Naive thymus-derived CD8-positive, alpha-beta T cell (primary cell): Measurements from ENCODE around the gene CDKAL1. TPM values are rescaled to one million over a fixed set of nuclear protein-coding genes. Genes with fewer than 3 reads are reported as not detected.
"Not testable (repeated sequence)": the region's sequence is repeated elsewhere in the genome, so short reads cannot be mapped to it uniquely, and the experiment has no call there.

Experiments used
- ATAC-seq, 2 donors: fragments of 150-1000 bp; cut with Tn5 transposase in 1 of 2; sonication (Bioruptor Pico), chemical (Tn5 transposase) in 1 of 2; 1 replicate in 1 of 2; 2 replicates in 1 of 2; pipeline ENCODE4 v1.10.0; 2021; ENCODE audit warnings: mild to moderate bottlenecking in 2 of 2, moderate library complexity in 2 of 2
- POLR2A ChIA-PET: fragments of 350-600 bp; sonication (Branson Sonifier 250); formaldehyde crosslinking; loops from one replicate; lab custom pipeline; 2021; ENCODE audit warnings: antibody characterized with exemption; lab: Charles Lee
- DNase-seq, 10 donors: peaks; one replicate each; pipeline versions ENCODE4 v3.0.0 to v3.0.0-alpha.2; 2020 to 2022
- H3K27ac Mint-ChIP-seq, 10 donors: one replicate each; pipeline ENCODE4 v1.8.0; 2020 to 2022; ENCODE audit warnings: mild to moderate bottlenecking in 10 of 10, mixed read lengths in 10 of 10, moderate library complexity in 4 of 10, inconsistent platforms in 1 of 10
- H3K27me3 Mint-ChIP-seq, 5 donors: one replicate each; pipeline ENCODE4 v1.8.0; 2021 to 2022; ENCODE audit warnings: mixed read lengths in 5 of 5
- H3K36me3 Mint-ChIP-seq, 3 donors: one replicate each; pipeline ENCODE4 v1.8.0; 2020 to 2022; ENCODE audit warnings: mixed read lengths in 3 of 3, mild to moderate bottlenecking in 2 of 3, inconsistent platforms in 1 of 3
- H3K4me1 Mint-ChIP-seq, 4 donors: one replicate each; pipeline ENCODE4 v1.8.0; 2021 to 2022; ENCODE audit warnings: mixed read lengths in 4 of 4
- H3K4me3 Mint-ChIP-seq, 10 donors: one replicate each; pipeline ENCODE4 v1.8.0; 2020 to 2022; ENCODE audit warnings: mild to moderate bottlenecking in 10 of 10, mixed read lengths in 10 of 10, moderate library complexity in 6 of 10, inconsistent platforms in 1 of 10
- H3K9me3 Mint-ChIP-seq, 9 donors: one replicate each; pipeline ENCODE4 v1.8.0; 2020 to 2022; ENCODE audit warnings: mixed read lengths in 9 of 9, mild to moderate bottlenecking in 3 of 9, inconsistent platforms in 1 of 9, moderate library complexity in 1 of 9
- polyA plus RNA-seq, 3 donors: library from polyadenylated mRNA; unstranded; fragments of 300-500 nt; fragmentation: Illumina TruSeq; gene quantifications; one replicate each; pipeline ENCODE4 v1.2.3, GENCODE V29; 2021
- total RNA-seq, 8 experiments: library from RNA in 2 of 8; stranded (reverse) in 2 of 8; gene quantifications; one replicate each; pipeline ENCODE4 v1.2.3 and lab custom pipeline; 2021 to 2026

Gene CDKAL1
- total and polyA plus RNA-seq, 5 experiments from 2014 or later = 21.5 to 36.7 (median 29.1) TPM

- Mint-ChIP-seq H3K4me1 (peaks cover 11 to 47% (median 24%) of the 10 kb centered on the region in 4 donors), H3K27ac (peak overlapping the region in 1 of 10 donors; percentile 21), H3K4me3 (peak overlapping the region in 1 of 10 donors; percentile 42), H3K36me3 (peaks cover 4 to 26% (median 18%) of the 10 kb centered on the region in 3 donors)
- POLR2A ChIA-PET, H3K27me3 Mint-ChIP-seq, ATAC-seq, DNase-seq, H3K9me3 Mint-ChIP-seq: not testable (repeated sequence)
Observed at GRCh38 chr6:20831251-20831650, 297.0 kb downstream of the CDKAL1 start.

DNA sequence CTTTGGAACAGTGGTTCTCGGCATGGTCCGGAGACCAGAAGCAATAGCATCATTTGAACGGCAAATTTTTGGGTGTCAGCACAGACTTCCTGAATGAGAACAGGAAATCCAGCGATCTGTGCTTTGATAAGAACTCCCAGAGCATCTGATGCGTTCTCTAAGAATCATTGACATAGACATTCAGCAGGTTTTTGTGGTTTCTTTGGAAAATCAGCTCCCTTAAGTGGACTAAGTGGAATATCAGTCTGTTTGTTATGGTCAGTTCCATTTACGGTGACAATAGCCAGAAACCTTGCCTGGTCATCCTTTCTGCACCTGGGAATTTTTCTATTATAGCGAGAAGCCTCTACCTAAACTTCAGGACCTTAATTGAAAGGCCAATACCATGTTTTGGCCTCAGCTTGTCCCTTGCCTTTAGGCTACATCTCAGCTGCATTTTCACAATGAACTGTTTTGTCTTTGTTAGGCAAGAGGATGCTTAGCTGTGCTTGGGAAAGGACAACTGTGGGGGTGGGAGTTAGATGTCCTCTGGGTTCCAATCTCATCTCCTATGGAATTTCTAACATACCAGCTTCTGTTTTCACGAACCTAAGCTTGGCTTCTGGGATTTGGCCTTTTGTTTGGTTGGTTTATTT, 299.7 kb downstream of the CDKAL1 start:
- Mint-ChIP-seq H3K4me3 (peak overlapping the region in 1 of 10 donors; percentile 4), H3K4me1 (peaks cover 16 to 53% (median 37%) of the 10 kb centered on the region in 4 donors), H3K27ac (peak overlapping the region in 4 of 10 donors; percentile 43 to 55 (median 48)), H3K27me3 (no peaks in the 10 kb centered on the region), H3K36me3 (peaks cover 4 to 24% (median 20%) of the 10 kb centered on the region in 3 donors), H3K9me3 (no peaks in the 10 kb centered on the region)
- POLR2A ChIA-PET = no interaction called here
- DNase-seq = no peak
- ATAC-seq = no peak

- POLR2A ChIA-PET = no interaction called here
- peak overlapping the region in 5 of 10 donors; percentile 41 to 63 (median 52) for H3K27ac Mint-ChIP-seq
- peaks cover 21 to 58% (median 44%) of the 10 kb centered on the region in 4 donors for H3K4me1 Mint-ChIP-seq
- DNase-seq (no peak), ATAC-seq (no peak)
- no peaks in the 10 kb centered on the region for H3K27me3 Mint-ChIP-seq
- H3K9me3 Mint-ChIP-seq = peaks cover 0 to 3% (median 0%) of the 10 kb centered on the region in 9 donors
- peaks cover 4 to 29% (median 19%) of the 10 kb centered on the region in 3 donors for H3K36me3 Mint-ChIP-seq
- no peak overlapping the region for H3K4me3 Mint-ChIP-seq
Observed at GRCh38 chr6:20835315-20836010, 301.2 kb downstream of the CDKAL1 start.

GRCh38 chr6:20837189-20837588, 302.9 kb downstream of the CDKAL1 start:
- ATAC-seq = peak; percentile 87 to 95
- peaks cover 4 to 19% (median 6%) of the 10 kb centered on the region in 3 donors for H3K36me3 Mint-ChIP-seq
- peak in 4 of 10 donors; percentile 45 to 69 (median 56) for DNase-seq
- no peaks in the 10 kb centered on the region for H3K27me3 Mint-ChIP-seq
- H3K9me3 Mint-ChIP-seq = peaks cover 0 to 3% (median 0%) of the 10 kb centered on the region in 9 donors
- peak overlapping the region in 9 of 10 donors; percentile 36 to 87 (median 75) for H3K27ac Mint-ChIP-seq
- POLR2A ChIA-PET = interaction anchor here (0.9 kb wide), 1 partner anchor 10 kb away, joined by 3 read pairs; no protein-coding TSS in a partner anchor
- H3K4me3 Mint-ChIP-seq = peak overlapping the region in 6 of 10 donors; percentile 30 to 61 (median 46)
- peaks cover 22 to 53% (median 41%) of the 10 kb centered on the region in 4 donors for H3K4me1 Mint-ChIP-seq

DNA sequence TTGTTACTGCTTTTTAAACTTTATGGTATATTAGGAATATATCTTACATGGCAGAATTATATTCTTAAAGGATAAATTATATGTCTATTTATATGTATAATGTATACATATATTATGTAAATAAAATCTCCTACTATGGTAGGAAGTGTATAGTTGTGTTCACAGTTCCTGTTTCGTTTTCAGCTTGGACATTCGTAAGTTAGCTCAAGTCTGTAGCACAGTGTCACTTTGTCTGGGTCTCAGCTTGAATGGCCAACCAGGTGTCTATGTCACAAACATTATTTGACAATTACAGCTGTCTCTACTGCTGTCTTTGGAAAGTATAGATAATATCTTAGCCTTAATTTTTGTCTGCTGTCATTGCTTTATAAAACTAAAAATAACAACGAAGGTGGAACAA, 303.9 kb downstream of the CDKAL1 start:
- DNase-seq (no peak), ATAC-seq (no peak)
- no peak overlapping the region for H3K4me3 Mint-ChIP-seq
- peak overlapping the region in 1 of 10 donors; percentile 15 for H3K27ac Mint-ChIP-seq
- H3K4me1 Mint-ChIP-seq = peaks cover 18 to 48% (median 36%) of the 10 kb centered on the region in 4 donors
- POLR2A ChIA-PET = interaction anchor here (0.9 kb wide), 1 partner anchor 11 kb away, joined by 3 read pairs; no protein-coding TSS in a partner anchor
- H3K27me3 Mint-ChIP-seq = no peaks in the 10 kb centered on the region
- H3K36me3 Mint-ChIP-seq = peaks cover 4 to 19% (median 6%) of the 10 kb centered on the region in 3 donors
- H3K9me3 Mint-ChIP-seq = peaks cover 0 to 3% (median 0%) of the 10 kb centered on the region in 9 donors

DNA sequence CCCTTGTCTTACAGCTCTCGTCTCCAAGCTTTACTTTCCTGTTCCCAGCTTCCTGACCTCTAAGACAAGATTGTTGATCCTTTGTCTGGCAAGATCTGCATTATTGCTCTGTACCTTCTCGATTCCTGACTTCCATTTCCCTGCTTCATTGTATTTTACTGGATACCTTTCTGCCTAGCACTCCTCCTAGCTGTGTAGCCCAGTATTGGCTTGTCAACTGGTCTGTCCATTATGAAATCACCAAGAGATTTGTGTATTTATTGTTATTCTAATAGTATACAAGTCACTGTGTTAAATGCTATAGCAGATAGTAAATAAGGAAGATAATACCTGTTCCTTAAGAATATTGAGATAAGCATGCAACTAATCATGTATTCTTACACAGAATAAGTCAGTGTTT, 305.4 kb downstream of the CDKAL1 start:
- no peaks in the 10 kb centered on the region for H3K27me3 Mint-ChIP-seq
- H3K4me1 Mint-ChIP-seq = peaks cover 19 to 42% (median 27%) of the 10 kb centered on the region in 4 donors
- peak overlapping the region in 2 of 10 donors; percentile 8 to 9 for H3K27ac Mint-ChIP-seq
- peaks cover 4 to 27% (median 6%) of the 10 kb centered on the region in 3 donors for H3K36me3 Mint-ChIP-seq
- POLR2A ChIA-PET = no interaction called here
- no peak overlapping the region for H3K4me3 Mint-ChIP-seq
- DNase-seq (no peak), ATAC-seq (no peak)
- peaks cover 0 to 3% (median 0%) of the 10 kb centered on the region in 9 donors for H3K9me3 Mint-ChIP-seq

DNA sequence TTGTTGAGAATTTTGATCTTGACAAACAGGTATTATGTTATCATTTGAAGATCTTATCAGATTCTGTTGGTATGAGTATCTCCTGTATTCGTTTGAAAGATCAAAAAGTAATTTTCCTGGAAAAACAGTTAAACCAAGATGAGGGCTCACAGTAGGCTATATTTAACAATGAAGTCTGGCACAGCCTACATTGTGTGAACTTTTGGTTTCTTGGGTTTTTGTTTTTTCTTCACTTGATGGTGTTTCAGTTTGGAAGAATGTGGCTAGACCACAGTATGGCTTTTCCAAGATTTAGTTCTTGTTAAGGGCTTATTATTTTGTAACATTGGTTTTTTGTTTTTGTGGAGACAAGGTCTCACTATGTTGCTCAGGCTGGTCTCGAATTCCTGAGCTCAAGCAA, 306.4 kb downstream of the CDKAL1 start:
- peaks cover 4 to 25% (median 6%) of the 10 kb centered on the region in 3 donors for H3K36me3 Mint-ChIP-seq
- no peaks in the 10 kb centered on the region for H3K27me3 Mint-ChIP-seq
- H3K4me3 Mint-ChIP-seq = no peak overlapping the region
- ATAC-seq (no peak), DNase-seq (no peak)
- POLR2A ChIA-PET = no interaction called here
- H3K4me1 Mint-ChIP-seq = peaks cover 19 to 35% (median 25%) of the 10 kb centered on the region in 4 donors
- peak overlapping the region in 1 of 10 donors; percentile 15 for H3K27ac Mint-ChIP-seq
- H3K9me3 Mint-ChIP-seq = peaks cover 0 to 3% (median 0%) of the 10 kb centered on the region in 9 donors

GRCh38 chr6:20841806-20842205, 307.5 kb downstream of the CDKAL1 start:
- Mint-ChIP-seq H3K4me1 (peaks cover 16 to 30% (median 18%) of the 10 kb centered on the region in 4 donors), H3K36me3 (peaks cover 0 to 29% (median 11%) of the 10 kb centered on the region in 3 donors), H3K27ac (peak overlapping the region in 1 of 10 donors; percentile 2), H3K27me3 (no peaks in the 10 kb centered on the region), H3K4me3 (no peak overlapping the region), H3K9me3 (peaks cover 0 to 3% (median 0%) of the 10 kb centered on the region in 9 donors)
- POLR2A ChIA-PET = no interaction called here
- DNase-seq (no peak), ATAC-seq (no peak)

DNA sequence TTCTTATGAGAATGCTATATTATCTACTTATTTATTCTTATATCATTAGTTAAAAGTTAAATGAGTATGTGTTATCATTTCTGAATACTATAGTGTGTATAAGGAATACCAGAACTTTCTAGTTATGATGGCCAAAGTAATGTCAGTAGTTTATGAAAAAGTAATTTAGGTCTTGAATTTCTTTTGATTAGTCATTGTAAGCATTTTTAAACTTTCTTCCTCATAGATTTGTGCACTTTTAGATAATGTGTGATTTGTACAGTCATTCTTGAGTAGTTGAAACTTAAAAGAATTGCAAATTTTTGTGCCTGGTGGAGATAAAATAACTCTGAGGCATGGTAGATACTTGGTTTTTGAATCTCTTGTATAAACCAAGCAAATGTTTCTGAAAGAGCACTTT, 311.3 kb downstream of the CDKAL1 start:
- Mint-ChIP-seq H3K27ac (no peak overlapping the region), H3K27me3 (no peaks in the 10 kb centered on the region), H3K9me3 (no peaks in the 10 kb centered on the region), H3K4me1 (peaks cover 1 to 17% (median 6%) of the 10 kb centered on the region in 4 donors), H3K36me3 (peaks cover 6 to 34% (median 23%) of the 10 kb centered on the region in 3 donors), H3K4me3 (no peak overlapping the region)
- ATAC-seq (no peak), DNase-seq (no peak)
- POLR2A ChIA-PET = no interaction called here

DNA sequence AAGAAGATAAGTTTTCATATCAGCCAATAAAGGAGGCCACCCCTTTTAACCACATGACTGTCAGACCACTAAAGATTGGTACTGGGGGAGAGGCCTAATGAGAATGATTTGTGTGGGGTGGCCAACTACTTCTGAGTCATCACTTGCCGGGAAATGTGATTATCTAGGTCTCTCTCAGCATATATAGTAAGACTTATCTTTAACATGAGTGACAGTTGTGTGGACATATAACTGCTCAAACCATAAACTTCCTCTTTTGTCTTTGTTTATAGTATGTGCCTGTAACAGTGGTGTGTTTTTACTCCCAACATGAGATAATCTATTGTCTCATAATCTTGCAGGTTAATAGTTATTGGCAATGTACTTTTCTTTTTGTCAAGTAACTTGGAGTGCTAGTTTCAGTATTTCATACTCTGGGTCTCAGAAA, 312.4 kb downstream of the CDKAL1 start:
- POLR2A ChIA-PET = no interaction called here
- DNase-seq (no peak), ATAC-seq (no peak)
- no peaks in the 10 kb centered on the region for H3K9me3 Mint-ChIP-seq
- no peaks in the 10 kb centered on the region for H3K27me3 Mint-ChIP-seq
- peaks cover 1 to 17% (median 6%) of the 10 kb centered on the region in 4 donors for H3K4me1 Mint-ChIP-seq
- H3K27ac Mint-ChIP-seq = no peak overlapping the region
- no peak overlapping the region for H3K4me3 Mint-ChIP-seq
- peaks cover 12 to 38% (median 30%) of the 10 kb centered on the region in 3 donors for H3K36me3 Mint-ChIP-seq

DNA sequence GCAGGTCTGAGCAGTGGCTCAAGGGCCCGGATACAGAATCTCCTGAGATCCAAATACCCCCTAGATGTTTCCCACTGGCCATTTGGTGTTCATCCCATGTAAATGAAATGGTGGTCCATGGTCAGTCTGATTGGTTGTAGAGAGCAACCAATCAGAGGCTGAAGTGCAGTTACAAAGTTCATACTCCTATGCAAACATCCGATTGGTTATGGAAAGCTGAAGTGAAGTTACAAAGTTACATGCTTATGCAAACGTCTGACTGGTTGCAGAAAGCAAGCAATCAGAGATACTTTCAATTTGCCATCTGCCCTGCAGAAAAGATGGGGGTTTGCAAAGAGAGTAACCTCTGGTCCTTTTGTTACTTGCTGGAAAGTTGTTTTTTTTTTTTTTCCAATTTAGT, 313.6 kb downstream of the CDKAL1 start:
- H3K9me3 Mint-ChIP-seq = no peaks in the 10 kb centered on the region
- ATAC-seq (no peak), DNase-seq (no peak)
- peaks cover 12 to 38% (median 28%) of the 10 kb centered on the region in 3 donors for H3K36me3 Mint-ChIP-seq
- H3K27ac Mint-ChIP-seq = no peak overlapping the region
- no peak overlapping the region for H3K4me3 Mint-ChIP-seq
- no peaks in the 10 kb centered on the region for H3K27me3 Mint-ChIP-seq
- peaks cover 0 to 17% (median 5%) of the 10 kb centered on the region in 4 donors for H3K4me1 Mint-ChIP-seq
- POLR2A ChIA-PET = no interaction called here

GRCh38 chr6:20850686-20851416, 316.6 kb downstream of the CDKAL1 start:
- H3K4me3 Mint-ChIP-seq = no peak overlapping the region
- H3K9me3 Mint-ChIP-seq = no peaks in the 10 kb centered on the region
- H3K36me3 Mint-ChIP-seq = peaks cover 12 to 35% (median 34%) of the 10 kb centered on the region in 3 donors
- DNase-seq (no peak), ATAC-seq (no peak)
- H3K27ac Mint-ChIP-seq = peak overlapping the region in 1 of 10 donors; percentile 1
- POLR2A ChIA-PET = no interaction called here
- peaks cover 0 to 8% (median 3%) of the 10 kb centered on the region in 4 donors for H3K4me1 Mint-ChIP-seq
- H3K27me3 Mint-ChIP-seq = no peaks in the 10 kb centered on the region
